Measurements from ENCODE around the gene UFSP1.

DNA sequence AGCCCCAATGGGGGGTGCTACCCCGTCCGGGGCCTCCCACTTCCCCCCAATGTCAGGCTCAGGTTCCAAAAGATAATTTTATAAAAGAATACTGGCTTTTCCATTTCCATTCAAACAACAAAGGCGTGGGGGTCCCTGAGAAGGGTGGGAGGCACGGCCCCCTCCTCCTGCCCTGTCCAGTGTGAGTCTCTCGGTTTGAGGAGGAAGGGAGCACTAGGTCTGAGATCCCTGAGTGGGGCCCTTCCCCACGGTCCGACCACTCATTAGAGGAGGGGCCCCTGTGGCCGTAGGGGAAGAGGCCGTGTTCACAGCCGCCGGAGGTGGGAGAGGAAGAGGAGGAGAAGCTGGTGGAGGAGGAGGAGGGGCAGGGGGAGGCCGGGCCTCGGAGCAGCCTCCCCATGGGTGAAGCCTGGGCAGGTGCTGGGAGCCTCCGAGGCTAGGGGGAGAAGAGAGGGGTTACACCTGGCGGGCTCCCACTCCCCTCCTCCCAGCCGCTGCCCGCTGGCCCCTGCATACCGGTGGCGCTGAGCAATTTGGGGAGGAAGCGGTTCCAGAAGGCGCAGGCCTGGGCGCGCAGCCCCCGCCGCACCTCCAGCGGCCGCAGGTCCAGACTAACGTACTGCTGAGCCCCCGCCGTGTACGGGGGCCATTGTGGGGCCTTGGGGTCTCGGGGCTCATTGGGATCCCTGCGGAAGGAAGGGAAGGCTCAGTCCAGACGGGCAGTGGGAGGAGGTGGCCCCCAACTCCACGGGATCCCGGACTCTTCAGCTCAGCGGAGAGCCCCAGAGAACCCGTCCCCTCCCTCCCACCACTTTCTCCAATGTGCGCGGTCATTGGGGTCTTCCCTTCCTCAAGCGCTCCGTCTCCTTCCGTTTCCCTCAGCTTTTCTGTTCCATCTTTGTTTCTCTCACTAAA lies 1.4 kb upstream of the UFSP1 start:
- TF ChIP-seq POLR2A (IDR thresholded peaks at IDR 0.05; ENCODE audit: low read depth, low read length): no peak
- no peak for TF ChIP-seq POLR2AphosphoS5 (IDR thresholded peaks at IDR 0.05; ENCODE audit: low read depth, low read length)
- no peak for TF ChIP-seq TAF1 (IDR thresholded peaks at IDR 0.05; ENCODE audit: borderline replicate concordance, low read depth, low read length)

All from GM12892 (cell line).